HCT116 (cell line): ENCODE measurements around the gene STT3B. TPM values are rescaled to one million over a fixed set of nuclear protein-coding genes. Genes with fewer than 3 reads are reported as not detected.

Experiments used
- ATAC-seq: fragments of 200-7000 bp; cut with Tn5 transposase; 2 replicates; pipeline ENCODE4 v1.9.1; 2020; ENCODE audit warnings: mild to moderate bottlenecking, moderate library complexity
- BruUV-seq: library from RNA; stranded (reverse); fragments of 400-500 nt; replicated peaks from 2 replicates; lab custom pipeline; 2021; lab: Mats Ljungman, UMichigan
- CTCF ChIA-PET: fragments of 300-600 bp; sonication (Branson Sonifier 250); formaldehyde crosslinking; loops from one replicate; lab custom pipeline; 2021; ENCODE audit warnings: antibody characterized with exemption; lab: Charles Lee
- POLR2A ChIA-PET: fragments of 300-600, 350-600 bp; sonication (Branson Sonifier 250); formaldehyde crosslinking; loops from one replicate; lab custom pipeline; 2021; ENCODE audit warnings: antibody characterized with exemption; lab: Charles Lee
- RAD21 ChIA-PET, 2 experiments: fragments of 300-600 bp; sonication (Branson Sonifier 250); formaldehyde crosslinking; loops; one replicate each; lab custom pipeline; 2023; ENCODE audit warnings: low total read pairs in 2 of 2; ENCODE audit not compliant: uncharacterized antibody in 2 of 2, unreplicated experiment in 2 of 2, low non-redundant PET in 1 of 2; lab: Charles Lee
- DNase-seq: peaks from one replicate; pipeline ENCODE4 v3.0.0-alpha.2; 2010; ENCODE audit warnings: low read depth, low spot score
- H2AFZ ChIP-seq: fragments of 200-600 bp; shearing (Covaris generic), sonication (generic); 2 replicates; pipeline ENCODE4 v1.6.1; 2017; ENCODE audit warnings: low read depth, mixed run types, mixed read lengths, antibody characterized with exemption, low read length; ENCODE audit not compliant: poor library complexity, severe bottlenecking
- H3K27ac ChIP-seq: 2 replicates; pipeline ENCODE4 v1.5.1; 2012; ENCODE audit warnings: low read depth, low read length
- H3K27me3 ChIP-seq: fragments of 200-600 bp; sonication (generic); 2 replicates; pipeline ENCODE4 v1.6.1; 2016; ENCODE audit warnings: mixed run types, low read length, mixed read lengths; ENCODE audit not compliant: insufficient read depth
- H3K36me3 ChIP-seq, 2 experiments: fragments of 200-500 bp in 1 of 2; fragments of 200-600 bp in 1 of 2; sonication (Bioruptor generic) in 1 of 2; sonication (generic) in 1 of 2; 2 replicates each; pipeline versions ENCODE4 v1.5.1 to v1.6.1; 2014 to 2016; ENCODE audit warnings: low read length in 2 of 2, inconsistent platforms in 1 of 2, mixed read lengths in 1 of 2, mixed run types in 1 of 2; ENCODE audit not compliant: insufficient read depth in 2 of 2, control insufficient read depth in 1 of 2
- H3K4me1 ChIP-seq, 2 experiments: fragments of 200-600 bp in 1 of 2; sonication (generic) in 1 of 2; 2 replicates each; pipeline versions ENCODE4 v1.5.1 to v1.6.1; 2012 to 2017; ENCODE audit warnings: low read length in 2 of 2, inconsistent platforms in 1 of 2, mild to moderate bottlenecking in 1 of 2, mixed read lengths in 1 of 2, mixed run types in 1 of 2, moderate library complexity in 1 of 2; ENCODE audit not compliant: insufficient read depth in 2 of 2, control insufficient read depth in 1 of 2
- H3K4me2 ChIP-seq: fragments of 200-600 bp; sonication (generic); 2 replicates; pipeline ENCODE4 v1.6.1; 2017; ENCODE audit warnings: mixed run types, low read length, mixed read lengths
- H3K4me3 ChIP-seq, 2 experiments: fragments of 200-600 bp in 1 of 2; sonication (generic) in 1 of 2; replicated peaks in 1 of 2; 2 replicates each; pipeline ENCODE4 v1.5.1; 2011 to 2016; ENCODE audit warnings: low read length in 2 of 2, control low read depth in 1 of 2, low read depth in 1 of 2, mild to moderate bottlenecking in 1 of 2, mixed read lengths in 1 of 2, mixed run types in 1 of 2
- H3K79me2 ChIP-seq: fragments of 200-600 bp; sonication (generic); 2 replicates; pipeline ENCODE4 v1.6.1; 2017; ENCODE audit warnings: mild to moderate bottlenecking, mixed run types, low read length, moderate library complexity, mixed read lengths; ENCODE audit not compliant: insufficient read depth
- H3K9ac ChIP-seq: fragments of 200-600 bp; sonication (generic); 2 replicates; pipeline ENCODE4 v1.6.1; 2016; ENCODE audit warnings: low read length, mixed read lengths
- H3K9me2 ChIP-seq: fragments of 200-600 bp; sonication (generic), shearing (Covaris generic); 2 replicates; pipeline ENCODE4 v1.6.1; 2017; ENCODE audit warnings: mixed run types, mild to moderate bottlenecking, moderate library complexity; ENCODE audit not compliant: insufficient read depth
- H3K9me3 ChIP-seq, 2 experiments: fragments of 200-500 bp in 1 of 2; fragments of 200-600 bp in 1 of 2; sonication (Bioruptor generic) in 1 of 2; sonication (generic) in 1 of 2; 2 replicates each; pipeline ENCODE4 v1.6.1; 2014 to 2017; ENCODE audit warnings: low read length in 2 of 2, mixed read lengths in 2 of 2, inconsistent platforms in 1 of 2, low read depth in 1 of 2, mild to moderate bottlenecking in 1 of 2, mixed run types in 1 of 2, moderate library complexity in 1 of 2; ENCODE audit not compliant: control insufficient read depth in 1 of 2, insufficient read depth in 1 of 2
- H4K20me1 ChIP-seq: fragments of 200-600 bp; sonication (generic), shearing (Covaris generic); 2 replicates; pipeline ENCODE4 v1.6.1; 2017; ENCODE audit warnings: mixed run types, mild to moderate bottlenecking, moderate library complexity; ENCODE audit not compliant: insufficient read depth
- ATF3 ChIP-seq: IDR thresholded peaks from 2 replicates; pipeline ENCODE4 v1.6.1; 2012
- CBX3 ChIP-seq: IDR thresholded peaks from 2 replicates; pipeline ENCODE4 v1.6.1; 2012; ENCODE audit warnings: low read depth
- CEBPB ChIP-seq: IDR thresholded peaks from 2 replicates; pipeline ENCODE4 v1.6.1; 2012; ENCODE audit warnings: low read depth
- CTCF ChIP-seq, 3 experiments: fragments of 200-600 bp in 1 of 3; sonication (generic) in 1 of 3; IDR thresholded peaks in 2 of 3; conservative IDR thresholded peaks in 1 of 3; 2 replicates each; pipeline ENCODE4 v1.5.1; 2012 to 2017; ENCODE audit warnings: low read depth in 2 of 3, low read length in 2 of 3, antibody characterized with exemption in 1 of 3, borderline replicate concordance in 1 of 3, control low read depth in 1 of 3, mild to moderate bottlenecking in 1 of 3, mixed read lengths in 1 of 3, mixed run types in 1 of 3, moderate library complexity in 1 of 3; ENCODE audit not compliant: insufficient read depth in 1 of 3
- EGR1 ChIP-seq: IDR thresholded peaks from 2 replicates; pipeline ENCODE4 v1.6.1; 2012; ENCODE audit warnings: low read depth
- ELF1 ChIP-seq: IDR thresholded peaks from 2 replicates; pipeline ENCODE4 v1.6.1; 2012; ENCODE audit warnings: low read depth, borderline replicate concordance
- FOSL1 ChIP-seq: IDR thresholded peaks from 2 replicates; pipeline ENCODE4 v1.6.1; 2012; ENCODE audit warnings: low read depth
- JUND ChIP-seq: IDR thresholded peaks from 2 replicates; pipeline ENCODE4 v1.6.1; 2012
- POLR2AphosphoS5 ChIP-seq: IDR thresholded peaks from 2 replicates; pipeline ENCODE4 v1.6.1; 2011; ENCODE audit warnings: mild to moderate bottlenecking, low read depth, low read length, moderate library complexity
- RAD21 ChIP-seq: IDR thresholded peaks from 2 replicates; pipeline ENCODE4 v1.6.1; 2012; ENCODE audit warnings: low read depth, mild to moderate bottlenecking
- REST ChIP-seq: IDR thresholded peaks from 2 replicates; pipeline ENCODE4 v1.6.1; 2012; ENCODE audit warnings: low read depth
- SIN3A ChIP-seq: IDR thresholded peaks from 2 replicates; pipeline ENCODE4 v1.6.1; 2012; ENCODE audit warnings: low read depth
- SRF ChIP-seq: IDR thresholded peaks from 2 replicates; pipeline ENCODE4 v1.6.1; 2012; ENCODE audit warnings: low read depth
- YY1 ChIP-seq: IDR thresholded peaks from 2 replicates; pipeline ENCODE4 v1.6.1; 2011; ENCODE audit warnings: low read length, low read depth, moderate library complexity, mild to moderate bottlenecking; ENCODE audit not compliant: insufficient replicate concordance; ENCODE audit errors: extremely low read depth
- ZFX ChIP-seq: fragments of 450-650 bp; IDR thresholded peaks from 2 replicates; pipeline ENCODE4 v1.6.1; 2017
- intact Hi-C: fragments of 100-400 bp; cut with micrococcal nuclease; formaldehyde crosslinking; loops from 2 replicates; pipeline ENCODE4 v1.10.0; 2022
- total RNA-seq: library from RNA; stranded (reverse); gene quantifications from one replicate; pipeline ENCODE4 v1.2.1, GENCODE V29; 2021; ENCODE audit not compliant: unreplicated experiment

STT3B gene
- total RNA-seq, 1 experiment from 2014 or later = 131 TPM

GRCh38 chr3:31522152-31522551, 10.6 kb upstream of the STT3B start:
- Histone ChIP-seq H4K20me1 (no peaks in the 10 kb centered on the region), H3K27me3 (no peaks in the 10 kb centered on the region), H3K4me2 (no peak overlapping the region), H3K79me2 (no peaks in the 10 kb centered on the region), H3K36me3 (no peaks in the 10 kb centered on the region), H3K9me2 (peaks cover 3% of the 10 kb centered on the region; the same call in 1 of the 2 replicates), H3K27ac (no peak overlapping the region), H3K9ac (no peak overlapping the region), H3K4me3 (no peak overlapping the region), H3K9me3 (no peaks in the 10 kb centered on the region), H2AFZ (no peak overlapping the region), H3K4me1 (no peaks in the 10 kb centered on the region)
- POLR2A ChIA-PET = interaction anchor here (3.8 kb wide), 1 partner anchor 10 kb away, joined by 22 read pairs; the partner anchor contains the start of gene STT3B
- intact Hi-C loops = no loop called here
- DNase-seq (no peak), ATAC-seq (no peak)
- CTCF ChIA-PET = interaction anchor here (0.6 kb wide), 1 partner anchor 585 kb away, joined by 3 read pairs; no protein-coding TSS in a partner anchor
- no TSS peak for BruUV-seq
- RAD21 ChIA-PET = no interaction called here
- TF ChIP-seq ELF1 (no peak), SRF (no peak), ATF3 (no peak), ZFX (no peak)

GRCh38 chr3:31523543-31523942, 9.2 kb upstream of the STT3B start:
- no TSS peak for BruUV-seq
- Histone ChIP-seq H3K27me3 (no peaks in the 10 kb centered on the region), H3K4me3 (no peak overlapping the region)
- TF ChIP-seq SIN3A = no peak
- no peak for TF ChIP-seq CTCF (IDR thresholded peaks at IDR 0.05 in 2 of 3, conservative IDR thresholded peaks at IDR 0.05 in 1 of 3; ENCODE audit: borderline replicate concordance in 1 of 3, insufficient read depth in 1 of 3, low read depth in 2 of 3, low read length in 2 of 3)
- no peak for TF ChIP-seq YY1
- no peak for TF ChIP-seq POLR2AphosphoS5
- no peak for TF ChIP-seq EGR1
- no peak for TF ChIP-seq ATF3
- TF ChIP-seq RAD21 = no peak
- TF ChIP-seq REST = no peak
- no peak for TF ChIP-seq ZFX
- TF ChIP-seq SRF = no peak
- TF ChIP-seq CEBPB = no peak
- TF ChIP-seq CBX3 = no peak
- no peak for TF ChIP-seq FOSL1
- no peak for TF ChIP-seq JUND
- TF ChIP-seq, all 23 proteins: peak for 0
- H3K27ac ChIP-seq = no peak overlapping the region
- no peak overlapping the region for H3K9ac ChIP-seq
- intact Hi-C loops = no loop called here
- no peak overlapping the region for H2AFZ ChIP-seq
- H3K4me2 ChIP-seq = no peak overlapping the region
- ChIA-PET RAD21 (no interaction called here), POLR2A (interaction anchor here (1.0 to 3.8 kb wide), 2 partner anchors 9 kb away, joined by 3 to 22 read pairs; partner anchors contain the start of gene STT3B), CTCF (no interaction called here)
- H3K9me3 ChIP-seq = no peaks in the 10 kb centered on the region
- H3K4me1 ChIP-seq = no peaks in the 10 kb centered on the region
- H3K9me2 ChIP-seq = no peaks in the 10 kb centered on the region
- H3K79me2 ChIP-seq = no peaks in the 10 kb centered on the region
- H4K20me1 ChIP-seq = no peaks in the 10 kb centered on the region
- H3K36me3 ChIP-seq = no peaks in the 10 kb centered on the region
- ATAC-seq (no peak), DNase-seq (no peak)
